ENCODE data around the gene GPHA2.

The GPHA2 gene

DNA sequence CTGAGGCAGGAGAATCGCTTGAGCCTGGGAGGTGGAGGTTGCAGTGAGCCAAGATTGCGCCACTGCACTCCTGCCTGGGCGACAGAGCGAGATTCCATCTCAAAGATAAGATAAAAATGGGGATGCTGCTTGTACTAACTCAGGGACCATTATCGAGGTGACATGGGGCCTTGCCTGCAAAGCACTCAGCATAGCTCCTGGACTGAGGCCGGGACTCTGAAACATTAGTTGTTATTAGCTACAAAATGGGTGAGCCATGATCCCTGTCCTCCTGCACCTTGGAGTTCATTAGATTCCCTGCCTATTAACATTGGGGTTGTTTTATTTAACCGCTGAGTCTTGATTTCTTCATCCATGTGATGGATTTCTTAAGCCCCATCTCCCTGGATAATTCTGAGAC lies 6.1 kb downstream of the GPHA2 start:
- no peak for DNase-seq

DNA sequence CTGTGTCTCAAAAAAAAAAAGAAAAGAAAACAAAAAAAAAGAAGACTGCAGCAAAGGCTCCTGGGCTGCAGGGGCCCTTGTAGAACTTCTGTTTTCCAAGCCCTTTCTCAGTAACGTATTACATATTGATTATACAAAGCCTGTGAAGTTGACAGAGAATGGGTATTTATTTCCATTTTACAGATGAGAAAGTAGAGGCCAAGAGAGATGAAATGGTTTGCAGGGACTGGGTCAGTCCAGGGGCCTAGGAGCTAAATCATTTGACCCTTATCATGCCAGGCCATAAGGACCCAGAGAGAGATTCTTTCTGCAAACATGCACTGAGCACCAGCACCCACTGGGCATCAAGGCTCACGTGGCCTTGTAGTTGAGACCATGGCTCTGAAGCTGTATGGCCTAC lies 6.7 kb downstream of the GPHA2 start:
- no peak for DNase-seq

- DNase-seq = no peak
Measured at GRCh38 chr11:64926689-64927088, 9.0 kb downstream of the GPHA2 start.

DNA sequence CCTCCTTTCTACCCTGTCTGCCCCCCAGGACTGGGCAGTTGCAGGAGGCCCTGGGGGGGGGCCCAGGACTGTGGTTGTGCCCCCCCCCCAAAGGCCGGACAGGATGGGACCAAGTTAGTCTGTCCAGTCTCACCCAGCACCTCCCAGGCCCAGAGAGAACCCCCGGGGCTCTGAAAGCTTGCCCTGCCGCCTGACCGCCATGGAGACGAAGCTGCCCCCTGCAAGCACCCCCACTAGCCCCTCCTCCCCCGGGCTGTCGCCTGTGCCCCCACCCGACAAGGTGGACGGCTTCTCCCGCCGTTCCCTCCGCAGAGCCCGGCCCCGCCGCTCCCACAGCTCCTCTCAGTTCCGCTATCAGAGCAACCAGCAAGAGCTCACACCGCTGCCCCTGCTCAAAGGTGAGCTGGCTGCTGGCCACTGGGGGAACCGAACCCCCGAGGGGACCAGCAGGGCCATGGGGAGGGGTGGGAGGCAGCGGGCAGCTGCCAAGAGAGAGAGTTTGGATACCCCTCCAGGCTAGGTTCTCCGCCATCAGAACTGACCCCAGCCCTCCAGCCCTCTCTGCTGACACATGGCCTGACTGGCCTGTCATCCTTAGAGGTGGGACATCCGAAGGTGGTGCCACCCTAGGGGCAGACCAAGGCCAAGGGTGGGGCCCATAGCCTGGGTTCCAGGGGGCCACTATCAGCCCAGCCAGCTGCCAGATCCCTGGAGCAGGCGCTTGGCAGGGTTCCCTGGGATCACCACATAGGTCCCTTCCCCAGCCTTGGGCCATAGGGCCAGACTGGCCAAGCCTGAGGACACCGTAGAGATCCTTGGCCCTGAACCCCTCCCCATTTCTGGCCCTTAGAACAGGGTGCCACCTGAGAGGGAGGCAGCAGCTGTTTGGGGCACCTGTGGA lies 9.9 kb downstream of the GPHA2 start:
- no peak for DNase-seq

GRCh38 chr11:64924910-64925284 lies 10.8 kb downstream of the GPHA2 start:
- no peak for DNase-seq

DNA sequence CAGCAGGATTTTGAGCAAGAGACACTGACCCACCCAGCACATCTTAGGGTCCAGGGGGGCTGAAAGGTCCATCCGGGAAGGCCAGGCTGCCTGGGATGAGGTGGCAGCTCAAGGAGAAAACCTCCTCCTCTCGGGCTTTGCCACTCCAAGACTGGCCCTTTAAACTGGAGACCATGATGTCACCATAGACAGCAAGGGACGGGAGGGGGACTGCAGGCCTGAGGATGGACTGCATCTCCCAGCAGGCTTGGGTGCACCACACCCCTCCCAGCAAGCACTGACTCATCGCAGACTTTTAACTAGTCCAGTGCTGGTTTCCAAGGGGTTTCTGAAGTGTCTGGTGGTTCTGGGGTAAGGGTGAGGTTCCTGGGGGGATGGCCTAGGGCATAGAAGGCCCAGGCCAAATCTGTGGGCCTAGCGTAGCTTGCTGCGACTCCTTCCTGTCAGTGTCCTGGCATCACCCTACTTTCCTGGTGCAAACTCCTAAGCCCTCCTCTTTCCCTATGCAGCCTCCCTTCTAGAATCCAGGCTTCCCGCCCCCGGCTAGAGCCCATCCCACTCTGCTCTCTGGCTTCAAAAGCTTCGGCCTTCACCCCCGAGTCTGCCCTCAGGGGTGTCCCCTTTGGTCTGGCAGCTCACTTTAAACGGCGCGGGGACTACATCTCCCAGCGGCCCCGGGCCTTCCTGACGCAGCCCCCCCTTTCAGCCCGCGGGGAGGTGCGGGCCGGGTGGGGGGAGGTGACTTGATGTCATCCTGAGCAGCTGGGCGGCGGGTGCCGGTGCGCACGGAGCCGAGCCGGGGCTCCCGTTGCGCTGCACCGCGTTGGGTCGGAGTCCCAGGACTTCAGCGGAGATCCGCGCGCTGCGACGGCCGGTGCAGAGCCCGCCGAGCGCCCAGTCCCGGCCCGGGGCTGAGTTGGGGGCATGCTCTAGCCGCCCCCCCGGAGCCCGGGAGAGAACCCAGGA lies 11.5 kb downstream of the GPHA2 start, which contains the start of gene PPP2R5B:
PPP2R5B (plus strand) TSS at position 746 of the 966 bp plus-strand sequence. CDS start 1,046 bp downstream, outside the sequence.
- peak; percentile 85 for DNase-seq

DNA sequence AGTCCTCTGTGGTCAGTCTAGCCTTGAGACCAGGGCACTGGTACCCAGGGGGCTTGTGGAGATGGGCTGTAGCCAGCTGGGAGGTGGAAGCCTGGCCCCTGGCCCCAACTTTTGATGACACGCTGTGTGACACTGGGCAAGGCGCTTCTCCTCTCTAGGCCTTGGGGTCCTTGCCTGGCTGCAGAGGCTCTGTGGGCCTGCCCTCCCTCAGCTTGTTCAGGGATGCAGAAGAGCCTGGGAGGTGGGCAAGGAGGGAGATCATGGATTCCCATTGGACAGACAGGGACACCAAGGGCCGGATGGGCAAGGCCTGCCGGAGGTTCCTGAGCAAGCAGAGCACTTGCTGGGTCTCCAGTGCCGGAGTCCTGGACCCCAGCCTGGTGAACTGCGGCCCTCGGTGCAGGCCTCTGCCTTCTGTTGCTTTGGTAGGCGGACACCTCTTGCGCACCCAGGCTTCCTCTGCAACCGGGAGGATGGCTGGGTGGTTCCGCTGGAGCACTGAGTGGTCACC lies 12.5 kb downstream of the GPHA2 start:
- DNase-seq = no peak

- DNase-seq = no peak
Measured at GRCh38 chr11:64921384-64921783, 14.3 kb downstream of the GPHA2 start.

DNA sequence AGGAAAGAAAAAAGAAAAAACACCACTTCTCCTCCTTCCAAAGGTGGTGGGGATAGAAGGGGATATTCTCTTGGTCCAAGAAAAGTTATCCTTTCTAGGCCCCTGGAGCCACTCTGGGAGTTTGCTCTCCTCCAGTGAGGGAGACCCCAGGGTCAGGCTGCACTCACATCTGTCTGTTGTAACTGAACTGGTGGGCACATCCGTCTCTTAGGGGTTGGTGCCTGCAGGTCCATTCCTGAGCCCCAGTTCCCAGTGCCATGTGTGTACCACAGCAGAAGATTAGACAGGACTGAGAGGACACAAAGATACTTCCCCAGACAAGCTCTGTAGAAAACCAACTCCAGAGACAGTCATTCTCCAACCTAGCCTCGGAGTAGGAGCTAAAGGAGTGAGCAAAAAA lies 15.6 kb downstream of the GPHA2 start:
- no peak for DNase-seq

DNA sequence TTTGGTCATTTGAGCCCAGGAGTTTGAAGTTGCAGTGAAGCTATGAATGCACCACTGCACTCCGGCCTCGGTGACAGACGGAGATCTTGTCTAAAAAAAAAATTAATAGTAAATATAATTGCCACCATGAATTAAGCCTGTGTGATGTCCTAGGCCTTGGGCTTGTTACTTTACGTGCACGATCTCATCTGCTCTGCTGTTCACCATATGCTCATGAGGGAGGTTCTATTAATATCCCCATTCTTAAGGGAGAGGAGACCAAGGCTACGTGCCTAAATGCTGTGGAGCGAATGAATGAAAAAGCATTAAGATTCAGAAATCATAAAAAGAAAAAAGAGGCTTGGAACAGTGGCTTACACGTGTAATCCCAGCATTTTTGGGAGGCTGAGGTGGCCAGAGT lies 16.1 kb downstream of the GPHA2 start:
- DNase-seq = no peak

- no peak for DNase-seq
Measured at GRCh38 chr11:64918017-64918416, 17.7 kb downstream of the GPHA2 start.

GRCh38 chr11:64917663-64917995 lies 18.1 kb downstream of the GPHA2 start:
- DNase-seq = no peak

DNA sequence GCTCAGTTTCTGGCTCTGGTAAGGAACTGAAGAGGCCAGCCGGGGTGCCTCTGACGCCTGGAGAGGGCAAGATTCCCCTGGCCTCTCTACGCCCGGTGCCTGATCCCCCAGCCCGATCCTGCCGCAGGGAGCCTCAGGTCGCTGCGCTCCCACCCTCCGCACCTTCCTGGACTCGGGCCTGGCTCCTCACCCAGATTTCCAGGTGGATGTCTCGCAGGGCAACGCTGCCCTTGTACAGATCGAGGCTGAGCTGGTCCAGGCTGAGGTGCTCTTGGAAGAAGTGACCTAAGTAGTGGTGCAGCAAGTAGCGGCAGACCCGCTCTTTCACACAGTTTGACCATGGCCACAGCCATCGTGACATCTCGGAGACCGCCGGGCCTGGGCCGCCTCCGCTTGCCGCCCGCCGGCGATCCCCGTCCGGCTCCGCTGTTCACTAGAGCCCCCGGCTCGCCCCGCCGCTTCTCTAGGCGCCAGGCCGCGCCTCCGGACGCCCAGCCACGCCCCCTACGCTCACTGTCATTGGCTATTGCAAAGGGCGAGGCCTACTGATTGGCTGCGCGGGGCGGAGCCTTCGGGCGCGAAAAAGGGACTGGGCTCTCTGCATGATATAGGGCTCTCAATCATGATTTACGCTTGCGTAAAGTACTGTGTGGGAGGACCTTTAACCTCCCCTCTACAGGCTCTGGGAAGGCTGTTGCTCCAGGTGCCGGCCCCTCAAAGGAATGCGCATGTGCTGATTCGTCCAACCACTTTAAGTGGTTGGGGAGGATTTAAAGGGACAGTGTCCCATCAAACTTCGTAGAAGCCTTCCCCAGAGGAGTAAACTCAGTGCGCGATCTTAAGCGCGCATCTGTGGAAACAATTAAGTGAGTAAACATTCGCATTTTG lies 18.7 kb downstream of the GPHA2 start, which contains the start of gene ATG2A:
ATG2A (minus strand) TSS at position 435 of the 888 bp plus-strand sequence; CDS start at position 361, 74 bp downstream.
- DNase-seq = peak; percentile 100

- DNase-seq = no peak
Measured at GRCh38 chr11:64916040-64916774, 19.5 kb downstream of the GPHA2 start.

DNA sequence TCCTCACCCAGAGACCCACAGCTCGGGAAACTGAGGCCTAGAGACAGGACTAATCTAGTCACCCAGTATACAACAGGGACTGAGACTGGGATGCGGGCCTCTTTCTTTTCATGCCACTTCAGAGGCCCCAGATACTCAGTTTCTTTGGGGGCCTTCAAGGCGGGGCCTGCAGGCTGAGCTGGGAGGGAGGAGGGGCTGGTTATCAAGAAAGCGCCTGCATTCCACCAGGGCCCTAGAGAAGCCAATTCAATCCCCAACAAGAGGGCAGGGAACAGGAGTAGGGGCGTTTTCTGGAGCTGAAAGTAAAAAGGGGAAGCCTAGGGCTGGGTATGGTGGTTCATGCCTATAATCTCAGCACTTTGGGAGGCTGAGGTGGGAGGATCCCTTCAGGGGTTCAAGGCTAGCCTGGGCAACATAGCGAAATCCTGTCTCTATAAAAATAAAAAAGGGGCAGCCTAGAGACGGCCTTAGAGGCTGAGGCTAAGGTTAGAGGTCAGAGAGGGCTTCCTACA lies 20.3 kb downstream of the GPHA2 start:
- no peak for DNase-seq

DNA sequence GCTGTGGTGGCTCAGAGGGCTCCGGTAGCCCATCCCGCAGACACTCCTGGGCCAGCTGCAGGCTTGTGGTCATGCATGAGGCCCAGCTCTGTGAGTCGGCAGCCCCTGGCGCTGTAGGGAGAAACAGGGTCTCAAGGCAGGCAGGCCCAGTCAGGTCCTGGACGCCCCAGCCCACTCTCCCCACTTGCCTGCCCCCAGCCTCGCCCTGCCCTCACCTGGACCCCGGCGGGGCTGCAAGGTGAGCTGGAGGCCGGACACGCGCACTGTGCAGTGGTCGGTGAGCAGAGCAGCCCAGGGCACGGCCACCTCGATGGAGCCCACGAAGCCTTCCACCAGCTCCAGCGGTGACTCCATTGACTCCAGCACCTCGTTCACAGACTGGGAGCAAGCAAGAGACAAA lies 21.6 kb downstream of the GPHA2 start:
- no peak for DNase-seq

DNA sequence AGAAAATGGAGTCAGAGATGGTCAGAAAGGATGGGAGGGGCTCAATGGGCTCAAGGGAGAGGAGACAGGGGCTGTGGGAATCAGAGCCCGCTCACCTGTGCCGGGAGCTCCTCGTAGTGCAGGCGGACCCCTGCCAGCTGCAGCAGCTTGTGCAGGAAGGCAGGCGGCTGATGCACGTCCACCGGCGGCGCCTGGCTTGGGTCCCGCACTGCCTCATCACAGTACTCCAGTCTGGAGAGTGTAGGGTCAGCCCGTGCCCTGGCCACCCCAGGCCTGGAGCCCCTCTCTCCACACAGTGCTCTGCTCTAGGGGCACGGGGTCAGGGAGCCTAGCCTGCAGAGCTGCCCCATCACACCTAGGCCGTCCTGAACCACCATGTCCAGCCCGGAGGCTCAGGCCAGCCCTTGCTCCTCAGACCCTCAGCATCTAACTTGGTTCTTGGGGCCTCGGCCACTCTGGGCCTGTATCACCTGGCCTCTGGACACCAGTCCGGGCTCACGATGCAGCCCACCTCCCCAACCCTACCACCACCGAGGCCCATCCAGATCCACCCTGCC lies 22.4 kb downstream of the GPHA2 start:
- DNase-seq = no peak

- DNase-seq = no peak
Measured at GRCh38 chr11:64911689-64912088, 24.0 kb downstream of the GPHA2 start.

DNA sequence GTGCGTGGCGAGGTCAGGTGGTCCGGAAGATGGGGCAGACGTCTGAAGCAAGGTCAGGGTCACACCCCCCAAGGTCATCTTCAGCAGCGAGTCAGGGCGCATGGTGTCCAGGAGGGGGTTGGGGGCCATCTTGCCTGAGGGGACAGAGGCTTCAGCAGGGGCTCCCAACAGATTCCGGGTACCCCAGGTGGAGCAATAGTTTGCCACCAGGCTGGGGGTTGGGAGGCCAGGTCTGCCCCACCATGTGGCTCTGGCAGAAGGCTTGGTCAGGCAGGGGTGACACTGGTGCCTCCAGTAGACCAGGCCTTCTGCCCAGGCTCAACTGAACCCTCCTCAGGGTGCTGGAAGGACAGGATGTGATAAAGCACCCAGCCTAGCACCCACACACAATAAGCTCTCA lies 24.6 kb downstream of the GPHA2 start:
- DNase-seq = no peak

GRCh38 chr11:64910451-64911093 lies 25.1 kb downstream of the GPHA2 start:
- no peak for DNase-seq
